H1 (cell line): ENCODE measurements around the gene ADAM22. TPM values are rescaled to one million over a fixed set of nuclear protein-coding genes. Genes with fewer than 3 reads are reported as not detected.

Experiments
- CHD7 ChIP-seq: fragments of 300-600 bp; sonication (generic); IDR thresholded peaks from 2 replicates; pipeline ENCODE4 v1.7.1; 2012; ENCODE audit warnings: low read length, moderate library complexity, mild to moderate bottlenecking, inconsistent platforms; ENCODE audit not compliant: insufficient replicate concordance
- polyA plus RNA-seq, 7 experiments: library from polyadenylated mRNA; depleted of rRNA in 3 of 7; stranded (reverse) in 5 of 7; unstranded in 2 of 7; fragments of >200 nt in 5 of 7; fragments of 200-250 nt in 2 of 7; gene quantifications; 1 replicate in 5 of 7; 2 replicates in 1 of 7; 4 replicates in 1 of 7; pipeline versions ENCODE4 v1.2.1 to v1.2.3, GENCODE V29; 2011 to 2013; ENCODE audit warnings: missing spikeins in 2 of 7, mixed read lengths in 2 of 7
- total RNA-seq: library from RNA; stranded (reverse); fragmentation: NEBNext Ultra II Directional; extraction: Animal tissue kit (Norgen Biotek cat#: 25700); gene quantifications from 2 replicates; pipeline ENCODE4 v1.2.1, GENCODE V29; 2021

ADAM22 gene
- total and polyA plus RNA-seq, 2 of the 8 experiments (the other 6 are each of a cell fraction or from before 2014, with no cell fraction given), result 4.6 to 21.4 TPM

GRCh38 chr7:88041583-88041982, 107.5 kb downstream of the ADAM22 start (continued):
- no peak for TF ChIP-seq CHD7
